ENCODE measurements around the gene FBXO41. TPM values are rescaled to one million over a fixed set of nuclear protein-coding genes. Genes with fewer than 3 reads are reported as not detected.

Gene FBXO41
- total RNA-seq, 1 donor from 2014 or later, result 15.4 TPM

DNA sequence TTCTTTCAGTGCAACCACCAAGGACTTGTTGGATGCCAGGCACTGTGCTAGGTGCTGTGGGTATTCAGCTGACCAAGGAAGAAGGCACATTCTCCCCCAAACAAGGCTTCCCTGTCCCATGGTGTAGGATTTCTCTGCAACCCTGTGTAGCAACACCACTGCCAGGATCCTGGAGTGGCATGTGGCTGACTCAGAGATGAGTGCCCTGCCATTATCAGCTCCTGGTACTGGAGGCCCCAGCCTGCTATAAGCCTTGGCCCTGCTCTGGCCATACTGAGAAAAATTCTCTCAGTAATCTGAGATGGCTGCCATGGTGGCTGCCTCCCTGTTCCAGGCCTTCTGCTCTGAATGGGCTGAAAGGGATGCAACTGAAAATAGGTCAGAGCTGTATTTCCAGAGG lies 66.0 kb downstream of the FBXO41 start:
- intact Hi-C loops (cut with micrococcal nuclease), result no loop called here

DNA sequence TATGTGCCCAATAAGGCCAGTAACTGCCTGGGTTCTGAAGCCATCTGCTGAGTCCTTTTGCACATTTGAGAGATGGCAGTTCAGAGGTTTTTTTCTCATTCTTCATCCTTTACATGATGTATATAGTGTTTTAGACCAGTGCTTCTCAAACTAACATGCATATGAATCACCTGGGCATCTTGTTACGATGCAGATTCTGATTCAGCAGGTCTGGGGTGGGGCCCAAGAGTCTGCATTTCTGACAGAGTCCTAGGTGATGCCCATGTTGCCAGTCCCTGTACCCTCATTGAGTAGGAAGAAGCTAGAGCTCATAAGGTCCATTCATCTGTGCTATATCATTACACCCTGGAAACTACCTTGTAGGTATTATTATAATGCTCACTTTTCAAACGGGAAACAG lies 66.5 kb downstream of the FBXO41 start:
- intact Hi-C loops (cut with micrococcal nuclease), result no loop called here

DNA sequence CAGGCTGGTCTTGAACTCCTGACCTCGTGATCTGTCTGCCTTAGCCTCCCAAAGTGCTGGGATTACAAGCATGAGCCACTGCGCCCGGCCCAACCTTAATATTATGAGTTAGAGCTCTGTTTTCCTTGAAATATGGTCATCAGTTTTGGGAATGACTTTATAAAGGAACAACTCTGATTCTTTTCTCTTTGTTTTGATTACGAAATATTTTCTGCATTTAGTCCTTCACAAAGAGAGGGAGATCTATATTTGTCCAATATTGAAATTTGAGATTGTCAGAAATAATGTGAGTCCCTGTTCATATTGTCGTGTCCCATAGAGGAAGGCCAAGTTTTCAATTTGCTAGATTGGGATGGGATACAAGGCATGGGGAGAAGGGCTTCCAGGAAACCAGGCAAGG lies 67.1 kb downstream of the FBXO41 start:
- intact Hi-C loops (cut with micrococcal nuclease), result no loop called here

DNA sequence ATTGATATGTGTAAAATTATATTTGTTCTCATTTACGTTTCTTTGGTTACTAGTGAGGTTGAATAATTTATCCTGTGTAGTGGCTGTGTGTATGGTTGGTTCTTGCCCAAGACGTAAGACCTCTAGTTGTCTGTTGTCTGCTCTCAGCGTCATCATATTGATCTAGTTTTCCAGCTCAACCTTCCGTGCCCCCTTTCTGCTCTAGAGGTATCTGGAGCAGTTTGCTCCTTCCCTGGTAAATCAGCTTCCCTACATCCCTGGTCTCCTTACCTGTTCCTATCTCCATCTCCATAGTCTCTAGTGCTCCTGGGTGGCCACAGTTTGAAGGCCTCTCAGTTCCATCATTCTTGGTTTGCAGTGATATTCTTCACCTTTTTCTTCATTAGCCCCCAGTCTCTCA lies 69.0 kb downstream of the FBXO41 start:
- intact Hi-C loops (cut with micrococcal nuclease), result loop anchor here (2.0 kb wide), 2 partner anchors 76 to 322 kb away; no protein-coding TSS in a partner anchor

DNA sequence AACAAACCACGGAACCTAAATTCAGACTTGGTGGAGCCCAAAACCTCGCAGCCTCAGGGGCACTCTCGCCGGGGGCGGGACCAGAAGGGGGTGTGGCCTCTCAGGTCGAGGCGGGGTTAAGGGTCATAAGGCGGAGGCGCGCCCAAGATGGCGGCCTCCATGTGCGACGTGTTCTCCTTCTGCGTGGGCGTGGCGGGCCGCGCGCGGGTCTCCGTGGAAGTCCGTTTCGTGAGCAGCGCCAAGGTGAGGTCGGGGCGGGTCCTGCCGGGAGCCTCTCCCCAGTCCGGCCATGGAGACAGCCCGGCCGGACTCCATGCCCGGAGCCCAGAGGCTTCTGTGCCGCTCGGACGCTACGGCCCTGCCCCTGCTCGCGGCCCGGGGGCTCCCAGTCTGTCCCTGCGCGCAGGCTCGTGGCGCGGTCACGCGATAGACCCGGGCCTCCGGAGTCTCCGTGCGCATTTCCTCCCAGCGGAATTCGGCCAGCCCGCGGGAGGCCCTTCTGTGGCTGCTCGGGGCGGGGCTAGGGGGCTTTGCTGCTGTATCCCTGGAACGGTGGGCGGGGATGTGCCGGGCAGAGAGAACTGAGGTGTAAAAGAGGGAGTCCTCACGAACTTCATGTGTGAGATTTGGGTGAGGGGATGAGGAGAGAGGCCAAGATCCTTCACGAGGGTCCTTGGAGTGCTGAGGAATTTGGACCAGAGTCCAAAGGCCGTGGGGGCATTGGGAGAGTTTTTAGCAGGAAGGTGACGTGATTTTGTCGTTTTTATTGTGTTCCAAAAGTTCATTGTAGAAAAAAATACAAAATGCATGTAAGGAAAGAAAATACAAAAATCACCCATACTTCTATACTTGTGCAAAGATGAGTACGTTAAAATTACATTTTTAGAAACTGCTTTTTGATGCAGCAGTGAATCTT lies 69.9 kb downstream of the FBXO41 start, which contains the start of gene SMYD5:
Gene SMYD5 (plus strand): TSS at position 126 of the 916 bp plus-strand sequence. CDS start 22 bp downstream, at position 148.
- intact Hi-C loops (cut with micrococcal nuclease), result loop anchor here (1.0 to 2.0 kb wide), 5 partner anchors 19 to 322 kb away; partner anchors contain the start of genes PRADC1 and SFXN5

DNA sequence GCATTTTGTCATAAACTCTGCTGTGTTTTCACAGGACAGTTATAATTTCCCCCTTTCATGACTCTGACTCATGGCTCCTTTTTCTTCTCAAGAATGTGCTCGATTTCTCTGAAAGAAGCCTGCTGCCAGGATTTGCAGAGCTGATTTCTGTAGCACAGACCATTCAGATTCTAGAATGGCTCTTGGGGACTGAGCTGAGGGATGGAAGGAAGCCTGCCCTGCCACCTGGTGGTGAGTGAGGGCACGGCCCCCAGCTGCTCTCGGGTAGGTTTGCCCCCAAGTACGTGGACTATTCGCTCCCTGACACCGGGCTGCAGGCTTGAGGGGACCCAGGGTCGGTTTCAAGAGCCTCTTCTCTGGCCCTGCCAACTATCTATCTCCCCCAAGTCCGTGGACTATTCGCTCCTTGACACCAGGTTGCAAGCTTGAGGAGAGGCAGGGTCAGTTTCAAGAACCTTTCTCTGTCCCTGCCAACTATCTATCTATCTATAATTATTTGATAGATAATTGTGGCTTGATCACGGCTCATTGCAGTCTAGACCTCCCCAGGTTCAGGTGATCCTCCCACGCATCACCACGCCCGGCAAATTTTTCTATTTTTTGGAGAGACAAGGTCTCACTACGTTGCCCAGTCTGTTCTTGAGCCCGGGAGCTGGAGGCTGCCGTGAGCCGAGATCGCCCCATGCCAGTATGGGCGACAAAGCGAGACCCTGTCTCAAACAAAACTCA lies 71.7 kb downstream of the FBXO41 start:
- intact Hi-C loops (cut with micrococcal nuclease), result loop anchor here (1.0 kb wide), 1 partner anchor 127 kb away; no protein-coding TSS in a partner anchor

DNA sequence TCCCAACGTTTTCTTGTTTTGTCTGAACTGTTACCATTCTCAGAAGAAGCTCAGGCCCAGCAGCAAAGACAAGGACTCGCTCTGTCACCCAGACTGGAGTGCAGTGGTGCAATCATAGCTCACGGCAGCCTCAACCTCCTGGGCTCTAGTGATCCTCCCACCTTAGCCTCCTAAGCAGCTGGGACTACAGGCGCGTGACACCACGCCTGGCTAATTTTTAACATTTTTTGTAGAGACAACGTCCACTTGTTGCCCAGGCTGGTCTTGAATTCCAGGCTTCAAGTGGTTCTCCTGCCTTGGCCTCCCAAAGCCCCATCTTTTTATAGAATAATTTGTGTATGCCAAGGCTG lies 72.2 kb downstream of the FBXO41 start:
- intact Hi-C loops (cut with micrococcal nuclease), result loop anchor here (1.0 kb wide), 1 partner anchor 127 kb away; no protein-coding TSS in a partner anchor

DNA sequence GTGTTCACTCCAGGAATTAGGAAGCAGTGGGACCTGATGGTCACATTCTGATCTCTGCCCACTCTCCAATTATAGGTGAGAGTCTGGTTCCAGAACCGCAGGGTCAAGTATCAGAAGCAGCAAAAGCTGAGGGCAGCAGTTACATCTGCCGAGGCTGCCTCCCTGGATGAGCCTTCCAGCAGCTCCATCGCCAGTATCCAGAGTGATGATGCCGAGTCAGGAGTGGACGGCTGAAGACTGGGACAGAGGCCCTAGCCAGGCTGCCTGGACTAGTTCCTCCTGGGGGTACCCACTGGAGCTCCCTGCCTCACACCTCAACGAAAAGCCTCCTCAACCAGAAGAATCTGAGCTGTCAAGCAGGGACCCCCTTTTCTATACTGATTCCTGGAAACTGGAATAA lies 73.6 kb downstream of the FBXO41 start:
- intact Hi-C loops (cut with micrococcal nuclease), result no loop called here

DNA sequence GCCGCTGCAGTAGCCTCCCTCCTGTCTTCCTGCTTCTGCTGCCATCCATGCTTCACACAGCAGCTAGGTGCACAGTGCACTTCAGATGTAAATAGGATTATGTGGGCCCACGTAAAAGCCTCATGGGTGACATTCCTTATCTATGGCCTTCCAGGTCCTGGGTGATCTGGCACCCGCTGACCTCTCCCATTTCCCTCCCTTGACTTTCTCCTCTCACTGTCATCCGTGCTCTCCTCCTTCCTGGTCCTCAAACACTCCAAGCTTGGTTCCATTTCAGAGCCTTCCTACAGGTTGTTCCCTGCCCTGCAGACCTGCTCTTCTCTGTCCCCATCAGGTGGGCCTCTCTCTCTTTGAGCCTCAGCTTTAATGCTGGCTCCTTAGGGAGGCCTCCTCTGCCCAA lies 74.3 kb downstream of the FBXO41 start:
- intact Hi-C loops (cut with micrococcal nuclease), result no loop called here

DNA sequence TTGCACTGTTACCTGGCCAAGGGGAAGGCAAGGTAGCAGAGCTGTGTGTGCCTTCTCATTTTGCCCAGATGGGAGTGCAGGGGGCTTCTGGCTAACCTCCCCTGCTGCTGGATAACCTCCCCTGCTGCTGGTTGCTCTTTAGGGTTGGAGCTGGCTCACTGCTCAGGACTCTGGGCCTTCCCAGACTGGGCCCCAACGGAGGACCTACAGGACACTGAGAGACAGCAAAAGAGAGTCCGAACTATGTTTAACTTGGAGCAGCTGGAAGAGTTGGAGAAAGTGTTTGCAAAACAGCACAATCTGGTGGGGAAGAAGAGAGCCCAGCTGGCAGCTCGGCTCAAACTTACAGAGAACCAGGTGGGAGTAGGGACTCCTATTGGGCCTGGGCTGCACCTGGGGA lies 76.0 kb downstream of the FBXO41 start:
- intact Hi-C loops (cut with micrococcal nuclease), result no loop called here

DNA sequence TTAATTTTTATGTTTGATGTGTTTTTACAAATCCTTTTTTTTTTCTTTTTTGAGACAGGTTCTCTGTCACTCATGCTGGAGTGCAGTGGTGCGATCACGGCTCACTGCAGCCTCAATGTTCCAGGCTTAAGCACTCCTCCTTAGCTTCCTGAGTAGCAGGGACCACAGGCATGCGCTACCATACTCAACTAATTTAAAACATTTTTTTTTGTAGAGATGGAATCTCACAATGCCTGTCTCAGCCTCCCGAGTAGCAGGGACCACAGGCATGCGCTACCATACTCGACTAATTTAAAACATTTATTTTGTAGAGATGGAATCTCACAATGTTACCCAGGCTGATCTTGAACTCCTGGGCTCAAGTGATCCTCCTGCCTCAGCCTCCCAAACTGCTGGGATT lies 78.7 kb downstream of the FBXO41 start:
- intact Hi-C loops (cut with micrococcal nuclease), result no loop called here

Other genes starting within 250 kb of the FBXO41 start
- 13.5 and 13.7 TPM in 2 replicates for gene SFXN5, start 212.8 kb downstream of the FBXO41 start, total RNA-seq
- 8.9 and 9.9 TPM in 2 replicates for gene RAB11FIP5, start 171.5 kb downstream of the FBXO41 start, total RNA-seq
- gene NOTO, start 81.9 kb downstream of the FBXO41 start, total RNA-seq, result not detected in 2 replicates
- 23.9 and 25.5 TPM in 2 replicates for gene SMYD5, start 70.2 kb downstream of the FBXO41 start, total RNA-seq
- 9.3 and 10.4 TPM in 2 replicates for gene PRADC1, start 51.2 kb downstream of the FBXO41 start, total RNA-seq
- 321 and 361 TPM in 2 replicates for gene CCT7, start 50.2 kb downstream of the FBXO41 start, total RNA-seq
- 0.07 and 0.11 TPM in 2 replicates for gene EGR4, start 9.1 kb upstream of the FBXO41 start, total RNA-seq
- 23.5 and 24.1 TPM in 2 replicates for gene ALMS1, start 101.4 kb upstream of the FBXO41 start, total RNA-seq

All from T-helper 2 cell treated with Interferon-gamma antibody and Interleukin-4, amounts not matched to agents 100 ng/mL and 5 ng/mL, for 36 hours (primary cell).